ENCODE data around the gene TMIGD1.

TMIGD1 gene

DNA sequence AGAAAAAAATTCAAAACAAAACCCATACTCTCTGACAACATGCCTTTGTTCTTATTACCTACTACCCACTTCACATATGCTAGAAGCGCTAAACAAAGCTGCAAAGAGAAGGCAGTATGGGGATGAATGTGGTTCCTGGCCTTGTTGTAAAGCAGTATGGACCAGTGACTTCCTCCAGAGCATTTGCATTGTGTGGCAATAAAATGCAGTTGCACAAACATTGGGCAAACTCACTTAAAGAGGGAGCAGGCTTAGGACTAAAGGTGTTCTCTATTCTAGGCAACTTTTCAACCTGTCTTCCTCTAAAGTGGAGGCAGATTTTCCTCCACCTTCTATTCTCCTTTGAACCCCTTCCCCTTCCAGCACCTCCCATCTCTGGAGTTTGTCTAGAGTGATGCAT is 17.1 kb downstream of the TMIGD1 start:
- no peak overlapping the region for H3K4me3 ChIP-seq
- no peak for DNase-seq (ENCODE audit: low spot score)
- H3K27ac ChIP-seq = no peak overlapping the region
- TF ChIP-seq CTCF (IDR thresholded peaks at IDR 0.05) = no peak

DNA sequence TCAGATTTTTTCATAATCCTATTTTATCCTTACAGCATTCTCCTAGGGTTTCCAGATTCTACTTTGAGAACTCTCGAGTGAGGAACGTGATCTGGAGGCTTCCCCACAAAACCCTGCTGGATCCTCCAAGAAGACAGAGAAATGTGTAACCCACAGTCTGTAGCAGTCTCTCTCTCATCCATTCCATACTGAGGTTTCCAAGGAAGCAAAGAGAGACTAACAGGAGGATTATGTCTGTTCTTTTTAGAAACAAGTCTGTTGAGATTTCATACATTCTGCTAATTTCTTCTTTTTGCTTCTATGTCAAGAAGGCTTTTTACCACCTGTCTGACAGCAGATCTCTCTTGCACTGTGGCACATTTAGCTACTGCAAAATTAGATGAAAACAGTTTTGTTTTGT is 18.8 kb downstream of the TMIGD1 start:
- Histone ChIP-seq H3K27ac (no peak overlapping the region), H3K4me3 (no peak overlapping the region)
- DNase-seq (ENCODE audit: low spot score) = no peak
- TF ChIP-seq CTCF (IDR thresholded peaks at IDR 0.05) = no peak

- Histone ChIP-seq H3K4me3 (no peak overlapping the region), H3K27ac (no peak overlapping the region)
- no peak for DNase-seq (ENCODE audit: low spot score)
- no peak for TF ChIP-seq CTCF (IDR thresholded peaks at IDR 0.05)
Observed at GRCh38 chr17:30314474-30314873, 19.4 kb downstream of the TMIGD1 start.

DNA sequence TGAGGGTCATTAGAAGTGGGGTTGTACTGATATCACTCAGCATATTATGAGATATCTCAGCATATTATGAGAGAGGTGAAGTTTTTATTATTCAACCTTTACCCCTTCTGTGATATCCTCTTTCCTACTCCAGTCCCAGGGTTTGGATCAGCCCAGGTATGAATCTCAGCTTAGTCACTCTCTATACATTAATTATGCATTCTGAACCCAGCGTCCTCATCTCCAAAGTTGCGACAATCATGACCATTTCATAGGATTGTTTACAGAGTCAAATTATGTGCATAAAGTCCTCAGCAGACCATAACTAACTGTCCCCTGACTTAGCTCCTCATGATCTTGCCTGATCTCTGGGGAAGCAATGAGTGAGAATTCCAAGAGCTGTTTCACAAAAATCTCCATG is 21.6 kb downstream of the TMIGD1 start:
- Histone ChIP-seq H3K27ac (no peak overlapping the region), H3K4me3 (no peak overlapping the region)
- no peak for DNase-seq (ENCODE audit: low spot score)
- TF ChIP-seq CTCF (IDR thresholded peaks at IDR 0.05) = no peak

GRCh38 chr17:30310562-30310961 is 23.3 kb downstream of the TMIGD1 start:
- H3K27ac ChIP-seq = no peak overlapping the region
- H3K4me3 ChIP-seq = no peak overlapping the region
- no peak for DNase-seq (ENCODE audit: low spot score)
- TF ChIP-seq CTCF (IDR thresholded peaks at IDR 0.05) = no peak

DNA sequence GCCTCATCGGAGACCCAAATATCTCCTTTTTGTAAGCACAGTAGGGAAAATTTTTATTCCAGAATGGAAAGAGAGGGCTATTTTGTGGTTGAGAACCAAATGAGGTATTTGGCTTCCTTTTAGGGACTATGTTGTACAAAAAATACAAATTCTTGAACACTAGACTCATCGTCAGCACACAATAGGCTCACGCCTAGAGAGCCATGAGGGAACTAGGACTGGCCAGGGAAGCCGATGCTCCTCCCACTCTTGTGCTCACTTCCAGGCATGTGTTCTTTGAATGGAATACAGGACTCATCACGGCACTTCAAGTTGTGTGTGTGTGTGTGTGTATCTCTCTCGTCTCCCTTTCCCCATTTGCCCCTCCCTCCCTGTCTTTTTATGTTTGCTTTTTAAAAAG is 24.3 kb downstream of the TMIGD1 start:
- no peak overlapping the region for H3K4me3 ChIP-seq
- no peak for TF ChIP-seq CTCF (IDR thresholded peaks at IDR 0.05)
- no peak overlapping the region for H3K27ac ChIP-seq
- no peak for DNase-seq (ENCODE audit: low spot score)

DNA sequence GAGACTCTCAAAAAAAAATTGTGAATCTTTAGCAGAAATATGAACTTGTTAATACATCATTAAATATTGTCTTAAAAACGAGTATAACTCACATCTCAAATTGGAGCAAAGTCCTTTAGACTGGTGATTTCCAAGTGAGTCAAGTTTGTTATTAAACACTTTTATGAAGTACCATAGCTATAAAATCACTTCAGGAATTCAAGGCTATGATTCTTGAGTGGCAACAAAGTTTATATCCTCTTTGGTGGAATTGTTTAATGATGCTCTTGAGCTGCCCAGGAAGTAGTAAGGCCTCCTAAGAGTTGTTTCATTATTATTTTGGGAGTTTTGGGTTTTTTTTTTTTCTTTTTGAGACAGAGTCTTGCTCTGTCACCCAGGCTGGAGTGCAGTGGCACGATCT is 25.5 kb downstream of the TMIGD1 start:
- no peak for DNase-seq (ENCODE audit: low spot score)
- TF ChIP-seq CTCF (IDR thresholded peaks at IDR 0.05) = no peak

More for the DNA sequence above, 25.5 kb downstream of the TMIGD1 start:
- Histone ChIP-seq H3K4me3 (no peak overlapping the region), H3K27ac (no peak overlapping the region)
